OCI-LY1 (cell line): ENCODE results near the gene RTRAF.

Source experiments
- H2AFZ ChIP-seq: fragments of 200-600 bp; sonication (generic), shearing (Covaris generic); 2 replicates; pipeline ENCODE4 v1.6.0; 2014; ENCODE audit warnings: antibody characterized with exemption, mild to moderate bottlenecking, low read length
- H3F3A ChIP-seq: fragments of 200-600 bp; sonication (generic), shearing (Covaris generic); 2 replicates; pipeline ENCODE4 v1.6.0; 2014; ENCODE audit warnings: mild to moderate bottlenecking, antibody characterized with exemption, low read length, moderate library complexity; ENCODE audit not compliant: insufficient read depth
- H3K27ac ChIP-seq: fragments of 200-600 bp; sonication (generic); 2 replicates; pipeline ENCODE4 v1.5.1; 2014; ENCODE audit warnings: low read length, mixed run types, mild to moderate bottlenecking, low read depth; ENCODE audit not compliant: poor library complexity, severe bottlenecking
- H3K27me3 ChIP-seq: fragments of 200-600 bp; sonication (generic); 2 replicates; pipeline ENCODE4 v1.6.0; 2014; ENCODE audit warnings: antibody characterized with exemption, mild to moderate bottlenecking, low read length, moderate library complexity; ENCODE audit not compliant: insufficient read depth
- H3K36me3 ChIP-seq: fragments of 200-600 bp; sonication (generic); 2 replicates; pipeline ENCODE4 v1.6.1; 2014; ENCODE audit warnings: mild to moderate bottlenecking, antibody characterized with exemption, low read length, moderate library complexity, mixed read lengths; ENCODE audit not compliant: insufficient read depth
- H3K4me1 ChIP-seq: fragments of 200-600 bp; sonication (generic); 2 replicates; pipeline ENCODE4 v1.5.1; 2014; ENCODE audit warnings: mild to moderate bottlenecking, low read length, moderate library complexity; ENCODE audit not compliant: insufficient read depth, severe bottlenecking
- H3K4me2 ChIP-seq: fragments of 200-600 bp; sonication (generic), shearing (Covaris generic); 2 replicates; pipeline ENCODE4 v1.6.1; 2014; ENCODE audit warnings: low read length
- H3K4me3 ChIP-seq: fragments of 200-600 bp; sonication (generic); 2 replicates; pipeline ENCODE4 v1.5.1; 2014; ENCODE audit warnings: low read length, low read depth, mild to moderate bottlenecking, mixed read lengths; ENCODE audit not compliant: poor library complexity, severe bottlenecking
- H3K79me2 ChIP-seq: fragments of 200-600 bp; shearing (Covaris generic); 2 replicates; pipeline ENCODE4 v1.6.1; 2016; ENCODE audit warnings: mixed run types, low read length, mixed read lengths; ENCODE audit not compliant: insufficient read depth
- H3K9ac ChIP-seq: fragments of 200-600 bp; sonication (generic), shearing (Covaris generic); 2 replicates; pipeline ENCODE4 v1.6.1; 2014; ENCODE audit warnings: mild to moderate bottlenecking, low read length, mixed read lengths
- H3K9me2 ChIP-seq: fragments of 200-600 bp; sonication (generic), shearing (Covaris generic); 2 replicates; pipeline ENCODE4 v1.6.1; 2014; ENCODE audit warnings: low read depth, mild to moderate bottlenecking, low read length, mixed read lengths
- H3K9me3 ChIP-seq: fragments of 200-600 bp; shearing (Covaris generic); 2 replicates; pipeline ENCODE4 v1.6.1; 2014; ENCODE audit warnings: low read length, mixed read lengths
- H4K20me1 ChIP-seq: fragments of 200-600 bp; sonication (generic), shearing (Covaris generic); 2 replicates; pipeline ENCODE4 v1.6.0; 2016; ENCODE audit warnings: mild to moderate bottlenecking, low read length; ENCODE audit not compliant: insufficient read depth
- EZH2 ChIP-seq: fragments of 200-600 bp; sonication (generic), shearing (Covaris generic); IDR thresholded peaks from 2 replicates; pipeline ENCODE4 v1.8.0; 2017; ENCODE audit warnings: borderline replicate concordance, mixed run types, mild to moderate bottlenecking, antibody characterized with exemption, low read length, moderate library complexity, mixed read lengths
- TF ChIP-seq, protein P1 (sequence below): fragments of 200-600 bp; sonication (generic), shearing (Covaris generic); IDR thresholded peaks from 2 replicates; pipeline ENCODE4 v1.5.1; 2017; ENCODE audit warnings: mild to moderate bottlenecking, antibody characterized with exemption, low read length, moderate library complexity, mixed read lengths

The RTRAF gene

DNA sequence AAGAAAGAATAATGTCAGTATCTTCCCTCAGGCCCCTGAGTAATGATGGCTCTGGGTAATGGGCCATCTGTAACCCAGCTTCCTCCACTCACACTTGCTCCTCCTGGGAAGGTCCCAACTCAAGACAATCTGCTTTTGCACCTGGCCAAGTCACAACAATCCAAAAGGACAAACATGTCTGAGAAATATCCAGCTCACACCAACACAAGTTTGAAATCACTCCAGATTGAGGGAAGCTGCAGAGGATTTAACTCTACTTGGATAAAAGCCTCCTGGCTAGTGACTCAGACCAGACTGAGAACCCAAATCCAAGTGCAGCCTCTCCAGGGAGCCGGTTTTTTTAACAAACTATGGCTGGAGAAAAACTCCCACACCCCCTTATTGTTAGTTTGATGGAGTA, 34.2 kb downstream of the RTRAF start:
- H3K36me3 ChIP-seq = no peaks in the 10 kb centered on the region
- no peaks in the 10 kb centered on the region for H3K9me3 ChIP-seq
- H3K4me2 ChIP-seq = no peak overlapping the region
- no peaks in the 10 kb centered on the region for H3F3A ChIP-seq
- no peak overlapping the region for H3K9ac ChIP-seq
- H3K79me2 ChIP-seq = no peaks in the 10 kb centered on the region
- no peak overlapping the region for H3K27ac ChIP-seq
- TF ChIP-seq EZH2 = no peak
- TF ChIP-seq, protein P1, sequence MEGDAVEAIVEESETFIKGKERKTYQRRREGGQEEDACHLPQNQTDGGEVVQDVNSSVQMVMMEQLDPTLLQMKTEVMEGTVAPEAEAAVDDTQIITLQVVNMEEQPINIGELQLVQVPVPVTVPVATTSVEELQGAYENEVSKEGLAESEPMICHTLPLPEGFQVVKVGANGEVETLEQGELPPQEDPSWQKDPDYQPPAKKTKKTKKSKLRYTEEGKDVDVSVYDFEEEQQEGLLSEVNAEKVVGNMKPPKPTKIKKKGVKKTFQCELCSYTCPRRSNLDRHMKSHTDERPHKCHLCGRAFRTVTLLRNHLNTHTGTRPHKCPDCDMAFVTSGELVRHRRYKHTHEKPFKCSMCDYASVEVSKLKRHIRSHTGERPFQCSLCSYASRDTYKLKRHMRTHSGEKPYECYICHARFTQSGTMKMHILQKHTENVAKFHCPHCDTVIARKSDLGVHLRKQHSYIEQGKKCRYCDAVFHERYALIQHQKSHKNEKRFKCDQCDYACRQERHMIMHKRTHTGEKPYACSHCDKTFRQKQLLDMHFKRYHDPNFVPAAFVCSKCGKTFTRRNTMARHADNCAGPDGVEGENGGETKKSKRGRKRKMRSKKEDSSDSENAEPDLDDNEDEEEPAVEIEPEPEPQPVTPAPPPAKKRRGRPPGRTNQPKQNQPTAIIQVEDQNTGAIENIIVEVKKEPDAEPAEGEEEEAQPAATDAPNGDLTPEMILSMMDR = no peak
- H2AFZ ChIP-seq = no peak overlapping the region
- H4K20me1 ChIP-seq = no peaks in the 10 kb centered on the region
- no peaks in the 10 kb centered on the region for H3K4me1 ChIP-seq
- no peaks in the 10 kb centered on the region for H3K9me2 ChIP-seq
- H3K27me3 ChIP-seq = no peaks in the 10 kb centered on the region
- H3K4me3 ChIP-seq = no peak overlapping the region

DNA sequence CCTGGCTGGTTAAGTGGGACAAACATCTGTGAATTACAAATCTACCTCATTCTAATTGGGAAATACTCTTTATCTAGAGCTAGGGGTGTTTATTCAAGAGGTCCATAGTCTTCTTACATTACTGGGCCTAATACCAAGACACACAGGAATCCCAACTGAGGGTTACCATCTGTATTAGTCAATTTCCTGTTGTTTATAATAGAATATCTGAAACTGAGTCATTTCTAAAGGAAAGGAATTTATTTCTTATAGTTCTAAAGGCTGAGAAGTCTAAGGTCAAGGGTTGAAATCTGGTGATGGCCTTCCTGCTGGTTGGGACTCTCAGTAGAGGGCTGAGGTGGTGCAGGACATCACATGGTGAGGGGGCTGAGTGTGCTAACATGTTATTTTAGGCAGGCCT, 36.0 kb downstream of the RTRAF start:
- no peak overlapping the region for H3K27ac ChIP-seq
- H3K9me2 ChIP-seq = no peaks in the 10 kb centered on the region
- H3K27me3 ChIP-seq = no peaks in the 10 kb centered on the region
- H3K79me2 ChIP-seq = no peaks in the 10 kb centered on the region
- H4K20me1 ChIP-seq = no peaks in the 10 kb centered on the region
- no peak overlapping the region for H3K9ac ChIP-seq
- H3K4me1 ChIP-seq = no peaks in the 10 kb centered on the region
- no peak overlapping the region for H2AFZ ChIP-seq
- H3K9me3 ChIP-seq = no peaks in the 10 kb centered on the region
- H3F3A ChIP-seq = no peaks in the 10 kb centered on the region
- H3K36me3 ChIP-seq = no peaks in the 10 kb centered on the region
- H3K4me3 ChIP-seq = no peak overlapping the region
- TF ChIP-seq, protein P1 = no peak
- no peak for TF ChIP-seq EZH2
- no peak overlapping the region for H3K4me2 ChIP-seq

DNA sequence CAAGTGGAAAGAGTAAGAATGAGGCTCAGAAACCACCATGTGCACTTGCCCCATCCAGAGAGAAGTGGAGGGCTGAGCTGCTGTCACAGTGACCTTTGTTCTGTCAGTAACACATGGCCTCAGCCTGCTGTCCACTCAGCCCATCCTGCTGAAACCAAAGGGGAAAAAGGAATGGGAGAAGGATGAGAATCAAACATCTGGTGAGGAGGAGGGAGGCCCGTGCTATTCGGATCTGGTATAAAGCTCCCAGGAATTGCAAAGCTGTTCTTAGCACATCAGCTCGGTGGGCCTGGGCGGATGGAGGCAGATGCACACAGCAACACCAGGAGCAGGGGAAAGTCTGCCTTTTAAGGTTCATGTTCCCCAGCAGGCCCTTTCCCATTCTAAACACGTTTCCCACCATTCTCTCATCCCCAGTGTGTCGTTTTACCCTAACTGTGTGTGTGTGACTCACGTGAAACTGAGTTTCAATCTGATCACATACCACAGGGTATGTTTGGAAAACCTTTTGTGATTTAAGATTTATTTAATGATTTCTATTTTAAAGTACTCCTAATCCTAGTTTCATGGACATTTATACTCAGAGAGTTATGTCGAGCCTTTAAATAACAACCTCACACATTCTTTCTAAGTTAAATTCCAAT, 36.8 kb downstream of the RTRAF start:
- Histone ChIP-seq H3K9me2 (no peaks in the 10 kb centered on the region), H3K79me2 (no peaks in the 10 kb centered on the region), H3K4me2 (no peak overlapping the region), H3K9ac (no peak overlapping the region), H3K27ac (no peak overlapping the region), H3K36me3 (no peaks in the 10 kb centered on the region), H3K9me3 (no peaks in the 10 kb centered on the region), H3K27me3 (no peaks in the 10 kb centered on the region), H3K4me3 (no peak overlapping the region), H3K4me1 (no peaks in the 10 kb centered on the region), H4K20me1 (no peaks in the 10 kb centered on the region), H3F3A (no peaks in the 10 kb centered on the region), H2AFZ (no peak overlapping the region)
- TF ChIP-seq EZH2 = no peak
- TF ChIP-seq, protein P1 = no peak
